Measurements from ENCODE around the gene PRSS50. TPM values are rescaled to one million over a fixed set of nuclear protein-coding genes. Genes with fewer than 3 reads are reported as not detected.
"Not testable (repeated sequence)": the region's sequence is repeated elsewhere in the genome, so short reads cannot be mapped to it uniquely, and the experiment has no call there.

PRSS50 gene
- total and polyA plus RNA-seq, 4 experiments from 2014 or later, result not detected

DNA sequence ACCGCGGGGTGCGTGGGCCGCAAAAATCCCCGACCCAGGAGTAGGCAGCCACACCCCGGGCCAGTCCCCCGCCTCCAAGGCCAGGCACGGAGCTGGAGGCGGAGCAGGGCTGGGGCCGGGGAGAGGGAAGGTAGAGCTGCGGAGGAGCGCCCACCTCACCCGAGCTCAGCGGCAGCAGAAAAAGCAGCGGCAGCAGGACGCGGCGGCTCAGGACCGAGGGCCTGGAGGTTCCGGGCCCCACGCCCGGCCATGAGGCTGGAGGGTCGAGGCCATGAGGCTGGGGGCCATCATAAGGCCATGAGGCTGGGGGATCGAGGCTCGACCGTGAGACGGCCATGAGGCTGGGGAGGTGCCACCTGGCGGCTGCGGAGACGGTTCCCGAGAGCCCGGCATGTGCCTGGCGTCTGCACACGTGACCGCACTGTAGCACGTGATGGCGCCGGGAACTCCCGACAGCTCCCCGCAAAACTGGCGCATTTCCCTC, 32.9 kb upstream of the PRSS50 start:
- ChIA-PET CTCF (ENCODE audit: partially characterized antibody) (no interaction called here), POLR2A (ENCODE audit: partially characterized antibody) (no interaction called here)
- intact Hi-C loops (cut with micrococcal nuclease), result no loop called here
- peaks cover 0 to 4% of the 10 kb centered on the region in 2 donors for H3K27me3 Mint-ChIP-seq
- H3K27ac Mint-ChIP-seq, result no peak overlapping the region
- no peaks in the 10 kb centered on the region for H3K9me3 Mint-ChIP-seq
- no peak overlapping the region for H3K4me3 Mint-ChIP-seq
- no peak overlapping the region for H3K27ac ChIP-seq (ENCODE audit: low read depth, low read length)
- H3K4me1 ChIP-seq (ENCODE audit: insufficient read depth, low read length), result no peaks in the 10 kb centered on the region
- no peak overlapping the region for H3K4me3 ChIP-seq (ENCODE audit: low read length in 2 of 2)
- H3K36me3 Mint-ChIP-seq, result no peaks in the 10 kb centered on the region
- H3K9me3 ChIP-seq (ENCODE audit: control insufficient read depth in 1 of 2, low read length in 2 of 2), result no peaks in the 10 kb centered on the region
- DNase-seq, result no peak
- peaks cover 0 to 2% (median 0%) of the 10 kb centered on the region in 4 donors for H3K4me1 Mint-ChIP-seq
- no peaks in the 10 kb centered on the region for H3K36me3 ChIP-seq (ENCODE audit: insufficient read depth, low read length)
- no peaks in the 10 kb centered on the region for H3K27me3 ChIP-seq (ENCODE audit: insufficient read depth, low read length)

- DNase-seq, result no peak
- Histone ChIP-seq H3K27me3 (ENCODE audit: insufficient read depth, low read length) (no peaks in the 10 kb centered on the region), H3K27ac (ENCODE audit: low read depth, low read length) (no peak overlapping the region), H3K4me1 (ENCODE audit: insufficient read depth, low read length) (no peaks in the 10 kb centered on the region), H3K9me3 (ENCODE audit: control insufficient read depth in 1 of 2, low read length in 2 of 2) (no peaks in the 10 kb centered on the region), H3K4me3 (ENCODE audit: low read length in 2 of 2) (no peak overlapping the region), H3K36me3 (ENCODE audit: insufficient read depth, low read length) (no peaks in the 10 kb centered on the region)
- Mint-ChIP-seq H3K4me1 (peaks cover 0 to 2% (median 0%) of the 10 kb centered on the region in 4 donors), H3K9me3 (no peaks in the 10 kb centered on the region), H3K4me3 (no peak overlapping the region), H3K27me3 (peaks cover 0 to 6% of the 10 kb centered on the region in 2 donors), H3K36me3 (no peaks in the 10 kb centered on the region), H3K27ac (peak overlapping the region in 1 of 7 donors; percentile 20)
- intact Hi-C loops (cut with micrococcal nuclease), result no loop called here
- POLR2A ChIA-PET (ENCODE audit: partially characterized antibody), result no interaction called here
- CTCF ChIA-PET (ENCODE audit: partially characterized antibody), result no interaction called here
Measured at GRCh38 chr3:46749129-46749528, 31.5 kb upstream of the PRSS50 start.

GRCh38 chr3:46748170-46748569, 30.5 kb upstream of the PRSS50 start:
- Histone ChIP-seq H3K9me3 (ENCODE audit: control insufficient read depth in 1 of 2, low read length in 2 of 2) (no peaks in the 10 kb centered on the region), H3K4me3 (ENCODE audit: low read length in 2 of 2) (no peak overlapping the region), H3K27me3 (ENCODE audit: insufficient read depth, low read length) (no peaks in the 10 kb centered on the region), H3K36me3 (ENCODE audit: insufficient read depth, low read length) (no peaks in the 10 kb centered on the region), H3K4me1 (ENCODE audit: insufficient read depth, low read length) (no peaks in the 10 kb centered on the region), H3K27ac (ENCODE audit: low read depth, low read length) (no peak overlapping the region)
- no peaks in the 10 kb centered on the region for H3K9me3 Mint-ChIP-seq
- H3K36me3 Mint-ChIP-seq, result no peaks in the 10 kb centered on the region
- CTCF ChIA-PET (ENCODE audit: partially characterized antibody), result no interaction called here
- H3K27ac Mint-ChIP-seq, result no peak overlapping the region
- H3K27me3 Mint-ChIP-seq, result peaks cover 0 to 7% of the 10 kb centered on the region in 2 donors
- DNase-seq, result no peak
- H3K4me3 Mint-ChIP-seq, result no peak overlapping the region
- POLR2A ChIA-PET (ENCODE audit: partially characterized antibody), result no interaction called here
- H3K4me1 Mint-ChIP-seq, result no peaks in the 10 kb centered on the region
- intact Hi-C loops (cut with micrococcal nuclease), result no loop called here

DNA sequence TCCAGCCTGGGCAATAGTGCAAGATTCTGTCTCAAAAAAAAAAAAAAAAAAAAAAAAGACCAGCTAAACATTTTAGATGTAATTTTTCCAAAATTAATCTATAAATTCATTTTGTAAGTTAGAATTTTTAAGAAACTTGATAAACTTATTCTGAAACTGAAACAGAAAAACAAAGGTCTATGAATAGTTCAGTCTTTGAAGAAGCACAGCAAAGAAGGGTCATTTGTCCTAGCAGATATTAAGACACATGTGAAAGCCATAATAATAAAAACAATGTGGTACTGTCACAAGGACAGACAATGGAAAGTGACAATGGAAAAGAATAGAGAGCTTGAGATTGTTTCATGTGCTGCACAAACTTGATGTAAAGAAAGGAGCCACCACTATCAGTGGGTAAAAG, 29.0 kb upstream of the PRSS50 start:
- no peaks in the 10 kb centered on the region for H3K27me3 ChIP-seq (ENCODE audit: insufficient read depth, low read length)
- Mint-ChIP-seq H3K27me3 (peaks cover 0 to 7% of the 10 kb centered on the region in 2 donors), H3K27ac (no peak overlapping the region), H3K9me3 (peaks cover 0 to 2% (median 0%) of the 10 kb centered on the region in 8 donors), H3K4me1 (no peaks in the 10 kb centered on the region), H3K36me3 (no peaks in the 10 kb centered on the region), H3K4me3 (no peak overlapping the region)
- DNase-seq, result no peak
- H3K36me3 ChIP-seq (ENCODE audit: insufficient read depth, low read length), result no peaks in the 10 kb centered on the region
- no peaks in the 10 kb centered on the region for H3K9me3 ChIP-seq (ENCODE audit: control insufficient read depth in 1 of 2, low read length in 2 of 2)
- ChIA-PET POLR2A (ENCODE audit: partially characterized antibody) (no interaction called here), CTCF (ENCODE audit: partially characterized antibody) (no interaction called here)
- H3K4me1 ChIP-seq (ENCODE audit: insufficient read depth, low read length), result no peaks in the 10 kb centered on the region
- H3K4me3 ChIP-seq (ENCODE audit: low read length in 2 of 2), result no peak overlapping the region
- H3K27ac ChIP-seq (ENCODE audit: low read depth, low read length), result no peak overlapping the region
- intact Hi-C loops (cut with micrococcal nuclease), result no loop called here

DNA sequence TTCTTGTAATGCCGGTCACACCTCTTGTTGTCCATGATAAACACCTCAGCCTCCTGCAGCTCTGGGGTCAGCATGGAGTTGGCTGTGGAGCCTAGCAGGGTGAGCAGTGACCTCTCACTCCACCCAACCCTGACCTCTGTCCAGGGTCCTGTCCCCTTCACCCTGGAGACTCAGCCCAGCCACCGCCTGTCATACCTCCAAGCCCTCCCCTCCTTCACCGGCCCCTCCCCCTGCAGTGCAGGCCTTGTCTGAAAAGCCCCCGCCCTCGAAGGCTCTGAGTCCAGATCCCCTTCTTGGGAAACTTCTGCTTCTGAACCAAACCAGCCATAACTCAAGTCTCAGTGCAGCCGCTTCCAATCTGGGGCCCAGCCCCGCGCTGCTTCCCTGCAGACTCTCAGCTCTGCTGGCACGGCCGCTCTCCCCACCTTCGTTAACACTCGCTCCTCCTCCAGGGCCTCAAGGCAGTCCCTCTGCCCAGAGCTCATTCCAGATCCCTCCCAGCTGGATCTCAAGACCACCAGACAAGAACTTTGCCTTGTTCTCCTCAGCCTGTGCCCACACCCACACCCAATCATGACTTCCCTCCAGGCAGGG, 25.4 kb upstream of the PRSS50 start:
- Mint-ChIP-seq H3K9me3 (peaks cover 0 to 4% (median 0%) of the 10 kb centered on the region in 8 donors), H3K4me1 (no peaks in the 10 kb centered on the region), H3K27me3 (peaks cover 0 to 3% of the 10 kb centered on the region in 2 donors), H3K36me3 (no peaks in the 10 kb centered on the region), H3K4me3 (no peak overlapping the region), H3K27ac (peak overlapping the region in 1 of 7 donors; percentile 9)
- no peak for DNase-seq
- no peaks in the 10 kb centered on the region for H3K4me1 ChIP-seq (ENCODE audit: insufficient read depth, low read length)
- intact Hi-C loops (cut with micrococcal nuclease), result no loop called here
- H3K27me3 ChIP-seq (ENCODE audit: insufficient read depth, low read length), result no peaks in the 10 kb centered on the region
- CTCF ChIA-PET (ENCODE audit: partially characterized antibody), result no interaction called here
- no peak overlapping the region for H3K4me3 ChIP-seq (ENCODE audit: low read length in 2 of 2)
- no peak overlapping the region for H3K27ac ChIP-seq (ENCODE audit: low read depth, low read length)
- POLR2A ChIA-PET (ENCODE audit: partially characterized antibody), result no interaction called here
- no peaks in the 10 kb centered on the region for H3K9me3 ChIP-seq (ENCODE audit: control insufficient read depth in 1 of 2, low read length in 2 of 2)
- no peaks in the 10 kb centered on the region for H3K36me3 ChIP-seq (ENCODE audit: insufficient read depth, low read length)

DNA sequence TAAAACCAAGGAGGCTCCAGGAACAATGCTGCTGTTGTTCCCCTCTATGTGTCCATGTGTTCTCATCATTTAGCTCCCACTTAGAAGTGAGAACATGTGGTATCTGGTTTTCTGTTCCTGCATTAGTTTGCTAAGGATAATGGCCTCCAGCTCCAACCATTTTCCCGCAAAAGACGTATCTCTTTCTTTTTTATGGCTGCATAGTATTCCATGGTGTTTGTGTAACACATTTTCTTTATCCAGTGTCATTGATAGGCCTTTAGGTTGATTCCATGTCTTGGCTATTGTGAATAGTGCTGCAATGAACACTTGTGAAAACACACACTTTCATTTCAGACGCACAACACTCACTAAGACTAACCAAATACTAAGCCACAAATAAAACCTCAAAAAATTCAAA, 21.9 kb upstream of the PRSS50 start:
- H3K4me1 Mint-ChIP-seq; H3K9me3 Mint-ChIP-seq; H3K4me1 ChIP-seq (ENCODE audit: insufficient read depth, low read length); H3K27ac ChIP-seq (ENCODE audit: low read depth, low read length); H3K36me3 Mint-ChIP-seq; intact Hi-C loops (cut with micrococcal nuclease); H3K4me3 Mint-ChIP-seq; POLR2A ChIA-PET (ENCODE audit: partially characterized antibody); H3K36me3 ChIP-seq (ENCODE audit: insufficient read depth, low read length); H3K27me3 ChIP-seq (ENCODE audit: insufficient read depth, low read length); CTCF ChIA-PET (ENCODE audit: partially characterized antibody); H3K27ac Mint-ChIP-seq; H3K9me3 ChIP-seq (ENCODE audit: control insufficient read depth in 1 of 2, low read length in 2 of 2); H3K4me3 ChIP-seq (ENCODE audit: low read length in 2 of 2); DNase-seq; H3K27me3 Mint-ChIP-seq: not testable (repeated sequence)

DNA sequence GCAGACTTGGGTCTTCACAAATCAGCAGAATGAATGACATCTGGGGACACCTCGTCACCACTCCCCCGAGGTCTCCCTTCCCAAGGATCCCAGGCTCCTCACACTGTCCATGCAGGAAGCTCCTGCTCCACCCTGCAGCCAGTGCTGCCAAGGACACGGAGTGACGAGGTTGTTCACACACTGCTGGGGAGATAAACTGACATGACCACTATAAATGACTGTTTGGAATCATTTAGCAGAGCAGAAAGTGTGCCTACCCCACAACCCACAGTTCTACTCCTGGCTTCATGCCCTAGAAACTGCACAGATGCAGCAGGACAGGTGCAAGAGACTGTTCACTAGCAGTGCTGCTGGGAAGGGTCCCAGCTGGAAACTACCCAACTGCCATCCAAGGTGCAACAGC, 19.7 kb upstream of the PRSS50 start:
- H3K27ac Mint-ChIP-seq, result no peak overlapping the region
- ChIA-PET CTCF (ENCODE audit: partially characterized antibody) (no interaction called here), POLR2A (ENCODE audit: partially characterized antibody) (no interaction called here)

More for the DNA sequence above, 19.7 kb upstream of the PRSS50 start:
- DNase-seq, result no peak
- Mint-ChIP-seq H3K27me3 (peaks cover 4% of the 10 kb centered on the region in 2 donors), H3K9me3 (peaks cover 0 to 4% (median 0%) of the 10 kb centered on the region in 8 donors), H3K4me1 (no peaks in the 10 kb centered on the region), H3K4me3 (no peak overlapping the region), H3K36me3 (no peaks in the 10 kb centered on the region)
- Histone ChIP-seq H3K9me3 (ENCODE audit: control insufficient read depth in 1 of 2, low read length in 2 of 2) (no peaks in the 10 kb centered on the region), H3K36me3 (ENCODE audit: insufficient read depth, low read length) (no peaks in the 10 kb centered on the region), H3K27me3 (ENCODE audit: insufficient read depth, low read length) (no peaks in the 10 kb centered on the region), H3K4me1 (ENCODE audit: insufficient read depth, low read length) (no peaks in the 10 kb centered on the region), H3K4me3 (ENCODE audit: low read length in 2 of 2) (no peak overlapping the region), H3K27ac (ENCODE audit: low read depth, low read length) (no peak overlapping the region)
- intact Hi-C loops (cut with micrococcal nuclease), result no loop called here
